HepG2 (cell line): ENCODE measurements around the gene GADD45GIP1. TPM values are rescaled to one million over a fixed set of nuclear protein-coding genes. Genes with fewer than 3 reads are reported as not detected.

ENCODE experiments used
- HNF1B ChIP-seq: sonication (generic); formaldehyde crosslinking; IDR thresholded peaks from 2 replicates; pipeline ENCODE4 v1.5.1; 2020; ENCODE audit warnings: mild to moderate bottlenecking, moderate library complexity, missing genetic modification reagents
- HOXA3 ChIP-seq: sonication (generic); formaldehyde crosslinking; IDR thresholded peaks from 2 replicates; pipeline ENCODE4 v1.5.0; 2020; ENCODE audit warnings: missing genetic modification reagents
- PBX2 ChIP-seq: IDR thresholded peaks from 2 replicates; pipeline ENCODE4 v1.6.1; 2016; ENCODE audit warnings: control low read depth
- RARA ChIP-seq: IDR thresholded peaks from 2 replicates; pipeline ENCODE4 v1.6.1; 2016; ENCODE audit warnings: missing genetic modification reagents, missing compliant biosample characterization
- ZBTB7B ChIP-seq: sonication (generic); formaldehyde crosslinking; IDR thresholded peaks from 2 replicates; pipeline ENCODE4 v1.4.0; 2020; ENCODE audit warnings: missing genetic modification reagents
- ZHX2 ChIP-seq, 2 experiments: sonication (generic) in 1 of 2; formaldehyde crosslinking in 1 of 2; IDR thresholded peaks; 2 replicates each; pipeline versions ENCODE4 v1.6.1 to v1.9.0; 2014 to 2022; ENCODE audit warnings: antibody characterized with exemption in 1 of 2, borderline replicate concordance in 1 of 2, inconsistent platforms in 1 of 2, low read depth in 1 of 2, missing genetic modification reagents in 1 of 2
- ZNF274 ChIP-seq: sonication (generic); formaldehyde crosslinking; IDR thresholded peaks from 2 replicates; pipeline ENCODE4 v1.5.1; 2020; ENCODE audit warnings: mild to moderate bottlenecking, missing genetic modification reagents
- ZNF362 ChIP-seq: sonication (generic); formaldehyde crosslinking; IDR thresholded peaks from 2 replicates; pipeline ENCODE4 v1.4.0; 2020; ENCODE audit warnings: missing genetic modification reagents, mild to moderate bottlenecking, borderline replicate concordance
- ZNF660 ChIP-seq: sonication (generic); formaldehyde crosslinking; IDR thresholded peaks from 2 replicates; pipeline ENCODE4 v1.5.1; 2020; ENCODE audit warnings: mild to moderate bottlenecking, low read depth, missing genetic modification reagents, borderline replicate concordance
- ZNF775 ChIP-seq: sonication (generic); formaldehyde crosslinking; IDR thresholded peaks from 2 replicates; pipeline ENCODE4 v1.4.0; 2020; ENCODE audit warnings: missing genetic modification reagents, mild to moderate bottlenecking, moderate library complexity, borderline replicate concordance
- ZSCAN12 ChIP-seq: sonication (generic); formaldehyde crosslinking; IDR thresholded peaks from 2 replicates; pipeline ENCODE4 v1.9.0; 2021; ENCODE audit warnings: mild to moderate bottlenecking, missing genetic modification reagents
- ZSCAN25 ChIP-seq: sonication (generic); formaldehyde crosslinking; IDR thresholded peaks from 2 replicates; pipeline ENCODE4 v1.8.0; 2022; ENCODE audit warnings: mild to moderate bottlenecking, missing genetic modification reagents
- polyA plus RNA-seq, 8 experiments: library from polyadenylated mRNA; depleted of rRNA in 3 of 8; stranded (reverse) in 7 of 8; unstranded in 1 of 8; fragments of >200 nt; fragmentation: Illumina TruSeq in 4 of 8; extraction: Trizol in 4 of 8; gene quantifications; 2 replicates each; pipeline versions ENCODE4 v1.2.1 to v1.2.3, GENCODE V29; 2011 to 2016; ENCODE audit warnings: low read depth in 4 of 8, missing spikeins in 1 of 8, mixed read lengths in 1 of 8; ENCODE audit not compliant: insufficient read depth in 1 of 8
- total RNA-seq, 5 experiments: library from RNA; depleted of rRNA; stranded (reverse); fragments of >200 nt; fragmentation: Illumina TruSeq; extraction: Trizol; gene quantifications; 2 replicates each; pipeline ENCODE4 v1.2.3, GENCODE V29; 2016; ENCODE audit warnings: low read depth in 1 of 5

Gene GADD45GIP1
- total and polyA plus RNA-seq, 2 of the 13 experiments (the other 11 are each of a cell fraction or from before 2014, with no cell fraction given) = 24.6 to 30.7 TPM

- TF ChIP-seq ZNF775 (CRISPR knock-in tag) (no peak), ZNF660 (CRISPR knock-in tag) (no peak), ZBTB7B (CRISPR knock-in tag) (no peak), RARA (CRISPR knock-in tag) (peak; percentile 12; the same call in 1 of the 2 replicates), ZNF362 (CRISPR knock-in tag) (no peak), PBX2 (CRISPR knock-in tag) (no peak), ZNF274 (CRISPR knock-in tag) (peak; percentile 92; the same call in 1 of the 2 replicates), ZHX2 (IDR thresholded peaks at IDR 0.05; ENCODE audit: low read depth) (peak; percentile 97), ZHX2 (CRISPR knock-in tag; IDR thresholded peaks at IDR 0.05; ENCODE audit: borderline replicate concordance) (no peak), ZSCAN12 (CRISPR knock-in tag) (no peak), HOXA3 (peak; percentile 99), ZSCAN25 (no peak), HNF1B (CRISPR knock-in tag) (peak; percentile 66; the same call in 1 of the 2 replicates)
These were observed 23.5 kb downstream of the GADD45GIP1 start, which contains the start of gene FARSA (continued) for GRCh38 chr19:12933287-12934072.
